ENCODE data around the gene NUP153.
"Not testable (repeated sequence)": the region's sequence is repeated elsewhere in the genome, so short reads cannot be mapped to it uniquely, and the experiment has no call there.

The NUP153 gene

GRCh38 chr6:17706580-17707370 is at the start of gene NUP153:
TSS of gene NUP153 (minus strand) at chr6:17706925. CDS start at chr6:17706387, 538 bp downstream.
- peak within 1 kb of the TSS; percentile 86 to 100 (median 97) for H3K27ac ChIP-seq

DNA sequence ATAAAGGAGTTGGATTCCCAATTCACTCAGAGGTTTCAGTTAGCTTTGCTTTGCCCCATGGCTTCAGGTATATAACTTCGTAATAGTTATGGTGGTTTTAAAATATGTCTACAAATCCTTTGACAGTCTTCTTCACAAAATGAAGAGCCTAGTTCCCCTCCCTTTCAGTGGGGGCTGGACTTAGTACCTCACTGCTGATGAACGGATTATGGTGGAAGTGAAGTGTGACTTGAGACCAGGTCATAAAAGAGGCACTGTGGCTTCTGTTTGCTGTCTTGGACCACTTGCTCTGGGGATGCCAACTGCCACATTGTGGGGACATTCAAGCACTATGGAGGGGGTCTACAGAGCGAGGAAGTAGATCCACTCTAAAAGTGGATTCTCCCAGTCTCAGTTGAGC is 47.5 kb upstream of the NUP153 start:
- no peak overlapping the region for H3K4me3 ChIP-seq
- H3K27ac ChIP-seq: no peak overlapping the region

More at GRCh38 chr6:17706580-17707370, at the start of gene NUP153:
- H3K4me3 ChIP-seq: peak within 1 kb of the TSS; percentile 85 to 94 (median 89)

DNA sequence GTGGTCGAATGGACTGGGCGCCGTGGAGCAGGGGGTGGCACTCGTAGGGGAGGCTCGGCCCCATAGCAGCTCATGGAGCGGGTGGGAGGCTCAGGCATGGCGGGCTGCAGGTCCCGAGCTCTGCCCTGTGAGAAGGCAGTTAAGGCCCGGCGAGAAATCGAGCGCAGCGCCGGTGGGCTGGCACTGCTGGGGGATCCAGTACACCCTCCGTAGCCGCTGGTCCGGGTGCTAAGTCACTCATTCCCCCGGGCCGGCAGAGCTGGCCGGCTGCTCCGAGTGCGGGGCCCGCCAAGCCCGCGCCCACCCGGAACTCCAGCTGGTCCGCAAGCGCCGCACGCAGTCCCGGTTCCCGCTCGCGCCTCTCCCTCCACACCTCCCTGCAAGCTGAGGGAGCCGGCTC is 38.6 kb upstream of the NUP153 start:
- not testable (repeated sequence) for H3K4me3 ChIP-seq, H3K27ac ChIP-seq

GRCh38 chr6:17744757-17745308 is 38.1 kb upstream of the NUP153 start:
- not testable (repeated sequence) for H3K27ac ChIP-seq, H3K4me3 ChIP-seq

DNA sequence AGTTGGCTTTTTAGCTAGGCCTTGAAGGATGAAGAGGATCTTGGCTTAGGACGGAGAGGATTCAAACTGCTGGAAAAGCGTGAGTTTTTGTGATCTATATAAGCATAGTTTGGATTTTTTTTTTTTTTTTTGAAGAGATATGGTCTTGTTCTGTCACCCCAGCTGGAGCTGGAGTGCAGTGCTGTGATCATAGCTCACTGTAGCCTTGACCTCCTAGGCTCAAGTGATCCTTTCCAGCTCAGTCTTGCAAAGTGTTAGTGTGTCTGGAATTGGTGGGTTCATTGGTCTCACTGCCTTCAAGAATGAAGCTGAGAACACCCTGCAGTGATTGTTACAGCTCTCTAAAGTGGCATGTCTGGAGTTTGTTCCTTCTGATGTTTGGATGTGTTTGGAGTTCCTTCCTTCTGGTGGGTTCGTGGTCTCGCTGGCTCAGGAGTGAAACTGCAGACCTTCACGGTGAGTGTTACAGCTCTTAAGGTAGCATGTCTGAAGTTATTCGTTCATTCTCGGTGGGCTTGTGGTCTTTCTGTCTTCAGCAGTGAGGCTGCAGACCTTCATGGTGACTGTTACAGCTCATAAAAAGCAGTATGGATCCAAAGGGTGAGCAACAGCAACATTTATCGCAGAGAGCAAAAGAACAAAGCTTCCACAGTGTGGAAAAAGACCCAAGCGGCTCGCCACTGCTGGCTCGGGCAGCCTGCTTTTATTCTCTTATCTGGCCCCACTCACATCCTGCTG is 37.5 kb upstream of the NUP153 start:
- H3K27ac ChIP-seq: no peak overlapping the region
- H3K4me3 ChIP-seq: no peak overlapping the region

DNA sequence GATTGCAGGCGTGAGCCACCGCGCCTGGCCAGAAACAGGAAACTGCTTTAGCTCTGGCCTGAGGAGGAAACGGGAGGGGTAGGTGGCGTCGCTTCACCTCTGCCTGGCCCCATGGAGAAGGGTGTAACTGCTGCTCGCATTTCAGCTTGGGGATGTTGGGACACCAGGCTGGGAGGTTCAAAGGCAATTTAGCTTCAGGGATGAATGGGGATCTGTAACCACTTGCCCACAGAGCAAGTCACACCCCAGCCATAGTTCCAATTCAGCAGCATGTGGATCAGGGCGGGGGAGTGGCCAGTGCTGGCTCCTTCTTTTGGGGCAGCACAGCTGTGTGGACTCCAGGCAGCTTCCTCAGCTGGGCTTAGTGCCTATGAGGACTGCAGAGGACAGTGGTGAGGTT is 34.8 kb upstream of the NUP153 start:
- Histone ChIP-seq H3K4me3 (no peak overlapping the region), H3K27ac (no peak overlapping the region)

- Histone ChIP-seq H3K27ac (no peak overlapping the region), H3K4me3 (no peak overlapping the region)
Measured at GRCh38 chr6:17740559-17741220, 34.0 kb upstream of the NUP153 start.

DNA sequence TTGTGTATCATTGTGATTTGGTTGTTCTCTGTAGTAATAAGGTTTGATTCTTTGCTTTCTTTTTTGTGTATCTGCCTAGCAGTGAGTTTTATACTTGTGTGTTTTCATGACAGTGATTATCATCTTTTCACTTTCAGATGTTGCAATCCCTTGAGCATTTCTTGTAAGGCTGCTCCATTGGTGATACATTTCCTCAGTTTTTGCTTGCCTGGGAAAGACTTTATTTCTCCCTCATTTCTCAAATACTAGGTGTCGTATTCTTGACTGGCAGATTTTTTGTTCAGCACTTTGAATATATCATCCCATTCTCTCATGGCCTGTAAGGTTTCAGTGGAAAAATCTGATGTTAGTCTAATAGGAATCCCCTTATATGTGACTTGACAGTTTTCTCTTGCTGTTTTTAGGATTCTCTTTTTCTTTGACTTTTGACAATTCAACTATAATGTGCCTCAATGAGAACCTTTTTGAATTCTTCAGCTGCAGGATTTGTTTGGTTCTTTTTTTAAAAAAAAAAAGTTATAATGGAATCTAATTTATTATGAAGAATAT is 31.1 kb upstream of the NUP153 start:
- Histone ChIP-seq H3K4me3 (no peak overlapping the region), H3K27ac (no peak overlapping the region)

DNA sequence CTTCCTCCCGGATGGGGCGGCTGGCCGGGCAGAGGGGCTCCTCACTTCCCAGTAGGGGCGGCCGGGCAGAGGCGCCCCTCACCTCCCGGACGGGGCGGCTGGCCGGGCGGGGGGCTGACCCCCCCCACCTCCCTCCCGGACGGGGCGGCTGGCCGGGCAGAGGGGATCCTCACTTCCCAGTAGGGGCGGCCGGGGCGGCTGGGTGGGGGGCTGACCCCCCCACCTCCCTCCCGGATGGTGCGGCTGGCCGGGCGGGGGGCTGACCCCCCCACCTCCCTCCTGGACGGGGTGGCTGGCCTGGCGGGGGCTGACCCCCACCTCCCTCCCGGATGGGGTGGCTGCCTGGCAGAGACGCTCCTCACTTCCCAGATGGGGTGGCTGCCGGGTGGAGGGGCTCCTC is 28.6 kb upstream of the NUP153 start:
- H3K27ac ChIP-seq, H3K4me3 ChIP-seq: not testable (repeated sequence)

DNA sequence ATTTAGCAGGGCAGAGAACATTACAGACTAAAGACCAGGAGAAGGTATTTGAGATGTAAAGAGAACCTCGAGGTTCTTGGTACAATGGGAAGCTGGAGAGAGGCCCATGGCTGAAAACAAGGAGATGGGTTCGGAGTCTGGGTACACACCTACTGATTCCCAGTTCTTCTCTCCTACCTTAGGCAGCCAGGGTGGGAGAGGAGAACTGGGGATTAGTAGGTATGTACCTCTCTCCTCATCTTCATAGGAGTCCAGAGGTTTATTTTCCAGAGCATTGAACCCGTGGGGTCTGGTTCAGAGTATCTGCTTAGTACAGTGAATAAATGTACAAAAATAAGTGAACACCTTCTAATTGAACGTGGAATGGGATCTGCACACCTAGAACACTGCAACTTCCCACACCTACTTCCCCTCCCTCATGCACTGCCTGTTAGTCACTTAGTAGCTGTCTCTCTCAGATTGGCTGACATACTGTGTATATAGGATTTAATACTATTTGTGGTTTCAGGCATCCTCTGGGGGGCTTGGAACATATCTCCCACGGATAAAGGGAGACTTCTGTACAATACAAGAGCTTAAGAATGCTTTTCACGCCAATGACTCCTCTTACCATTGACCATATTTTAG is 23.5 kb upstream of the NUP153 start:
- Histone ChIP-seq H3K4me3 (no peak overlapping the region), H3K27ac (no peak overlapping the region)

DNA sequence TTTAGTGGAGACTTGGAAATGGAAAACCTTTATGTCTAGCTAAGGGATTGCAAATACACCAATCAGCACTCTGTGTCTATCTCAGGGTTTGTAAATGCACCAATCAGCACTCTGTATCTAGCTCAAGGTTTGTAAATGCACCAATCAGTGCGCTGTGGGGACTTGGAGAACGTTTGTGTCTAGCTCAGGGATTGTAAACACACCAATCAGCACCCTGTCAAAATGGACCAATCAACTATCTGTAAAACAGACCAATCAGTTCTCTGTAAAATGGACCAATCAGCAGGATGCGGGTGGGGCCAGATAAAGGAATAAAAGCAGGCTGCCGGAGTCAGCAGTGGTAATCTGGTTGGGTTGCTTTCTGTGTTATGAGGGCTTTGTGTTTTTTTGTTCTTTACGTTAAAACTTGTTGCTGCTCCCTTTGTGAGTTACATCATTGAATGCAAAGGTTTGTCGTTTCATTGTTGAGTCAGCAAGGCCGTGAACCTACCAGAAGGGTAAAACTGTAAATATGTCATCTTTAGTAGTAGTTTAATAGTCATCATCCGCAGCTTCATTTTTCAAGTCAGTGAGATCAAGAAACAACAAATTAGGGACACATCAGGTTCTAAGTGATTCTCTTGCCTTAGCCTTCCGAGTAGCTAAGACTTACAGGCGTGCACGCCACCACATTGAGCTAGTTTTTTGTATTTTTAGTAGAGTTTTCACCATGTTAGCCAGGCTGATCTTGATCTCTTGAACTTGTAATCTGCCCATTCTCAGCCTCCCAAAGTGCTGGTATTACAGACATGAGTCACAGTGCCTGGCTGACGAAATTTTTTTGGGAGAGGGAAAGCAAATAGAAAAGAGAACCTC is 22.7 kb upstream of the NUP153 start:
- Histone ChIP-seq H3K27ac (no peak overlapping the region), H3K4me3 (no peak overlapping the region)

DNA sequence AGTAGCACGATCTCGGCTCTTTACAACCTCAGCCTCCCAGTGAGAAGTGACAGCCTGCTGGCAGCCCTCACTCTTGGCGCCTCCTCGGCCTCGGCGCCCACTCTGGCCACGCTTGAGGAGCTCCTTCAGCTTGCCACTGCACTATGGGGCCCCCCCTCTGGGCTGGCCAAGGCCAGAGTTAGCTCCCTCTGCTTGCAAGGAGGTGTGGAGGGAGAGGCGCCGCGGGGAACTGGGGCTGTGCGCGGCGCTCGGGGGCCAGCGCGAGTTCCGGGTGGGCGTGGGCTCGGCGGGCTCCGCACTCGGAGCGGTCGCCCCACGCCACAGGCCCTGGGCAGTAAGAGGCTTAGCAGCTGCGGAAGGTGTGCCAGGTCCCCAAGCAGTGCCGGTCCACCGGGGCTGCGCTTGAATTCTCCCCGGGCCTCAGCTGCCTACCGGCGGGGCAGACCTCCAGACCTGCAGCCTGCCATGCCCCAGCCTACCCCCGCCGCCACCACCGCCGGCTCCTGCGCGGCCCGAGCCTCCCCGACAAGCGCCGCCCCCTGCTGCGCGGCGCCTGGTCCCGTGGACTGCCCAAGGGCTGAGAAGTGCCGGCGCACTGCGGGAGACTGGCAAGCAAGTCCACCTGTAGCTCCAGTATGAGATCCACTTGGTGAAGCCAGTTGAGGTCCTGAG is 22.0 kb upstream of the NUP153 start:
- Histone ChIP-seq H3K27ac (no peak overlapping the region), H3K4me3 (no peak overlapping the region)

GRCh38 chr6:17725083-17725482 is 18.4 kb upstream of the NUP153 start:
- no peak overlapping the region for H3K4me3 ChIP-seq
- no peak overlapping the region for H3K27ac ChIP-seq

- Histone ChIP-seq H3K4me3 (no peak overlapping the region), H3K27ac (no peak overlapping the region)
Measured at GRCh38 chr6:17724341-17724740, 17.6 kb upstream of the NUP153 start.

DNA sequence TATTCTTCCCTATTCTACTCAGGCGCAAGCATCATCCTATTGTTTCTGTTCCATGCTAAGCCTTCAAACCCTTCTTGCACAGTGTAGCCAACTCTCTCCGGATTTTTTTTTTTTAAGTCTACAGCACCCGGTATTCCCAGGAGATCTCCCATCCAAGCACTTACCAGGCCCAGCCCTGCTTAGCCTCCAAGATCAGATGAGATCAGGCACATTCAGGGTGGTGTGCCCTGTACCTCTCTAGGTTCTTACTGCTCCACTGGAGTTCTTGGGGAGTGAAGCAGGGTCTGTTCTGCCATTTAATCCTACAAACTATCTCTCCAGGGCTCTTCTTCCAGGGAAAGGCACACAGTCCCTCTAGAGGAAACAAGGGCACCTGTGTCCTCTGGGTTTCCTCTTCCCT is 14.9 kb upstream of the NUP153 start:
- H3K27ac ChIP-seq: no peak overlapping the region
- H3K4me3 ChIP-seq: no peak overlapping the region

GRCh38 chr6:17719323-17720041 is 12.8 kb upstream of the NUP153 start:
- Histone ChIP-seq H3K4me3 (no peak overlapping the region), H3K27ac (no peak overlapping the region)

- no peak overlapping the region for H3K4me3 ChIP-seq
- H3K27ac ChIP-seq: no peak overlapping the region
Measured at GRCh38 chr6:17716221-17716620, 9.5 kb upstream of the NUP153 start.

All from skin epidermis (tissue), 12 donors.